Inferior parietal cortex (tissue), 1 donor: ENCODE results near the gene ARRB2.

Experiments used
- DNase-seq: peaks from one replicate; pipeline ENCODE4 v3.0.0-alpha.2; 2016; ENCODE audit errors: extremely low spot score

Gene ARRB2

DNA sequence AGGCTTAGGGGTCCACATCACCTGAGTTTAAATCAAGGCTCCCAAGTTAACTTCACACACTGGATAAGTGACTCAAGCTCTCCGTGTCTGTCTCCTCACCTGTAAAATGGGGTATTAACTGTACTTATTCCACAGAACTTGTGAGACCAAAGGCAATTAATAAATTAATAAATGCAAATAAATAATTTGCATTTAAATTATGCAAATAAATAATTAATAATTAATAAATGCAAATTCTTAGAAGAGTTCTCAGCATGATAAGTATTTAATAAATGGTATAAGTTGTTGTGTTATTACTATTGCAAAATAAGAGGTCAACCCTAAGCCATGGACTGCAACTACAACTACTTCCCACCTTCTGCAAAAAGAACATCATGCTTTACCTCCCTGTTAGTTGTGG is 43.0 kb downstream of the ARRB2 start:
- DNase-seq: no peak

DNA sequence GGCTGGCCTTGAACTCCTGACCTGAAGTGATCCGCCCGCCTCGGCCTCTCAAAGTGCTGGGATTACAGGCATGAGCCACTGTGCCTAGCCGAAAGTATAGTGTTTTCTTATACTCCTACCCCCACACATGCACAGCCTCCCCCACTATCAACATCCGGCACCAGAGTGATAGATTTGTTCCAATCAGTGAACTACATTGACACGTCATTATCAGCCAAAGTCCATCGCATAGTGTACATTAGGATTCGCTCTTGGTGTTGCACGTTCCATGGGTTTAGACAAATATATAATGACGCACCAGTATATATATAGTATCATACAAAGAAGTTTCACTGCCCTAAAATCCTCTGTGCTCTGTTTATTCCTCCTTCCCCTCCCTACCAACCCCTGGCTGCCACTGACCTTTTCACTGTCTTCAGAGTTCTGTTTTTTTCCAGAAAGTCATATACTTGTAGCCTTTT is 49.4 kb downstream of the ARRB2 start:
- DNase-seq: no peak

DNA sequence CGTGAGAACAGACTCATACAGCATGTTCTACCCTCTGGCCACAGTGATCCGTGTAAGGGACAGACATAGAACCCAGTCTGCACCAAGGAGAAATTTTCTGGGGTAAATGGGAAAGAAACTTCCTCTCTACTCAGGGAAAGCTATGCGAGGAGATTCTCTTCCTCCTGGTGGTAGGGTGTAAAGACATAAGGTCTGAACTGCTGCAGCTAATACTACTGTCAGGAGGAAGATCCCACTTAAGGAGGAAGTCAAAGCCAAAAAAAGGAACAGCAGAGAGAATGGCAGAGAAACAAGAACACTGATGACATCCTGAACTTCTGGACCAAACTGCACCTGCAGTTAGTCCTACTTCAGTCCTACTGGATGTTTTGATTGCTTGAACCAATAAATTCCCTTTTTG is 54.2 kb downstream of the ARRB2 start:
- DNase-seq: no peak

DNA sequence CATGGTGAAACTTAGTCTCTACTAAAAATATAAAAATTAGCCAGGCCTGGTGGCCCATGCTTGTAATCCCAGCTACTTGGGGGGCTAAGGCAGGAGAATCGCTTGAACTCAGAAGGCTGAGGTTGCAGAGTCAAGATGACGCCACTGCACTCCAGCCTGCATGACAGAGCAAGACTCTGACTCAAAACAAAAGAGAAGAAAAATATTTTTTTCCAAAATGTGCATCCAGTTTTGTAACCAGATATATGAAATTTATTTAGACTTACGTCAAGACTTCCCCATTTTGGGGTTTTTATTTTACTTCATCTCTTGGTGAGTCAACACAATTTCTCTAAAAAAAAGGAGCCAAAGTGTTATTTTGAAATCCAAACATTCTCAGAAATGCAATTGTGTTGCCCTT is 55.8 kb downstream of the ARRB2 start:
- no peak for DNase-seq

DNA sequence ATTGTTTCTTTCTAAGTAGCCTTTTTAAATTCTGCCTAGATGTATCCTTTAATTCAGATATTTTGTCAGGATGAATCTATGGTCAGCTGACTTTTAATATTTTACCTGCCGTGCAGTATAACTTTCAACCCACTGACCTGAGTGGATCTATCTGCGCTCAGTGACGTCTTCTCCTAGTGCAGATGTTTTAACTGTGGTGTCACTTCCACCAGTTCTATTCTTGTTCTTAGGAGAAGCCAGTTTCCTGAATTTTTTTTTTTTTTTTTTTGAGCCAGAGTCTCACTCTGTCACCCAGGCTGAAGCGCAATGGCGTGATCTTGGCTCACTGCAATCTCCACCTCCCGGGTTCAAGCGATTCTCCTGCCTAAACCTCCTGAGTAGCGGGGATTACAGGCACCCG is 56.3 kb downstream of the ARRB2 start:
- DNase-seq: no peak

DNA sequence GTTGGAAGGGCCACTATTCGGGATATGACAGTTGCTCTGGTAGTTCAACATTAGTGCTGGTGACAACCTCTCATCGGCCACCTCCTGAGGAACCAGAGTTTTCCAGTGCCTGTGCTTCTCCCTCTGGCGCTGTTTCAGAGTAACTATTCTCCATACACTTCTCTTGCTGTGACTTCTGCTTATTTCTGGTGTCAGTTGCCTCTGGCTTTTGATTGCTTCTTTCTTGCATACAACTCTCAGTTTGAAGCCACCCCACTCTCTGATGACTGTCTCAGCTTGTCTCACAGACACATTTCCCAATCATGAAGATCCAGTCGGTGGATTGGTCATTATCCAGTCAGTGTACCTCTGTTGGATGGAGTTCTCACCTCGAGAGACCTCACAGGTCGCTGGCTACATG is 57.9 kb downstream of the ARRB2 start:
- no peak for DNase-seq

DNA sequence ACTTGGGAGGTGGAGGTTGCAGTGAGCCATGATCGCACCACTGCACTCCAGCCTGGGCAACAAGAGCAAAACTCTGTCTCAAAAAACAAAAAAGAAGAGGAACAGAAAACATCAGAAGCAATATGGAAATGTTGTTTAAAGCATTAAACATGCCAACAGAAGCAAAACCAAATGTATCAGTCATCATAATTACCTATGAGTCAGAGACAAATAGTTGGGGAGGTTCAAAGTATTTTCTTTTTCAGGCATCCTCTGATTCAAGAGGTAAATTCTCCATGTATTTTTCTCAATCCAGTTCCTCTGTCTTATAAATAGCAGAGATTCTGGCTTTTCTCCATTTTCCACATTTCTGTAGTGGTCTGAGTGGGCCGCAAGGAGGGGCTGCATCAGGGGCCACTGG is 59.2 kb downstream of the ARRB2 start:
- DNase-seq: no peak
